OCI-LY1 (cell line): ENCODE measurements around the gene WDR53.
A peak's percentile ranks its signal among the peaks of the same experiment; 100 is the strongest.

Source experiments
- H2AFZ ChIP-seq: fragments of 200-600 bp; sonication (generic), shearing (Covaris generic); 2 replicates; pipeline ENCODE4 v1.6.0; 2014; ENCODE audit warnings: antibody characterized with exemption, mild to moderate bottlenecking, low read length
- H3F3A ChIP-seq: fragments of 200-600 bp; sonication (generic), shearing (Covaris generic); 2 replicates; pipeline ENCODE4 v1.6.0; 2014; ENCODE audit warnings: mild to moderate bottlenecking, antibody characterized with exemption, low read length, moderate library complexity; ENCODE audit not compliant: insufficient read depth
- H3K27ac ChIP-seq: fragments of 200-600 bp; sonication (generic); 2 replicates; pipeline ENCODE4 v1.5.1; 2014; ENCODE audit warnings: low read length, mixed run types, mild to moderate bottlenecking, low read depth; ENCODE audit not compliant: poor library complexity, severe bottlenecking
- H3K27me3 ChIP-seq: fragments of 200-600 bp; sonication (generic); 2 replicates; pipeline ENCODE4 v1.6.0; 2014; ENCODE audit warnings: antibody characterized with exemption, mild to moderate bottlenecking, low read length, moderate library complexity; ENCODE audit not compliant: insufficient read depth
- H3K36me3 ChIP-seq: fragments of 200-600 bp; sonication (generic); 2 replicates; pipeline ENCODE4 v1.6.1; 2014; ENCODE audit warnings: mild to moderate bottlenecking, antibody characterized with exemption, low read length, moderate library complexity, mixed read lengths; ENCODE audit not compliant: insufficient read depth
- H3K4me1 ChIP-seq: fragments of 200-600 bp; sonication (generic); 2 replicates; pipeline ENCODE4 v1.5.1; 2014; ENCODE audit warnings: mild to moderate bottlenecking, low read length, moderate library complexity; ENCODE audit not compliant: insufficient read depth, severe bottlenecking
- H3K4me2 ChIP-seq: fragments of 200-600 bp; sonication (generic), shearing (Covaris generic); 2 replicates; pipeline ENCODE4 v1.6.1; 2014; ENCODE audit warnings: low read length
- H3K4me3 ChIP-seq: fragments of 200-600 bp; sonication (generic); 2 replicates; pipeline ENCODE4 v1.5.1; 2014; ENCODE audit warnings: low read length, low read depth, mild to moderate bottlenecking, mixed read lengths; ENCODE audit not compliant: poor library complexity, severe bottlenecking
- H3K79me2 ChIP-seq: fragments of 200-600 bp; shearing (Covaris generic); 2 replicates; pipeline ENCODE4 v1.6.1; 2016; ENCODE audit warnings: mixed run types, low read length, mixed read lengths; ENCODE audit not compliant: insufficient read depth
- H3K9ac ChIP-seq: fragments of 200-600 bp; sonication (generic), shearing (Covaris generic); 2 replicates; pipeline ENCODE4 v1.6.1; 2014; ENCODE audit warnings: mild to moderate bottlenecking, low read length, mixed read lengths
- H3K9me2 ChIP-seq: fragments of 200-600 bp; sonication (generic), shearing (Covaris generic); 2 replicates; pipeline ENCODE4 v1.6.1; 2014; ENCODE audit warnings: low read depth, mild to moderate bottlenecking, low read length, mixed read lengths
- H3K9me3 ChIP-seq: fragments of 200-600 bp; shearing (Covaris generic); 2 replicates; pipeline ENCODE4 v1.6.1; 2014; ENCODE audit warnings: low read length, mixed read lengths
- H4K20me1 ChIP-seq: fragments of 200-600 bp; sonication (generic), shearing (Covaris generic); 2 replicates; pipeline ENCODE4 v1.6.0; 2016; ENCODE audit warnings: mild to moderate bottlenecking, low read length; ENCODE audit not compliant: insufficient read depth
- CTCF ChIP-seq: fragments of 200-600 bp; sonication (generic), shearing (Covaris generic); IDR thresholded peaks from 2 replicates; pipeline ENCODE4 v1.5.1; 2017; ENCODE audit warnings: mild to moderate bottlenecking, antibody characterized with exemption, low read length, moderate library complexity, mixed read lengths
- EZH2 ChIP-seq: fragments of 200-600 bp; sonication (generic), shearing (Covaris generic); IDR thresholded peaks from 2 replicates; pipeline ENCODE4 v1.8.0; 2017; ENCODE audit warnings: borderline replicate concordance, mixed run types, mild to moderate bottlenecking, antibody characterized with exemption, low read length, moderate library complexity, mixed read lengths

The WDR53 gene

GRCh38 chr3:196517919-196518318, 50.4 kb downstream of the WDR53 start:
- Histone ChIP-seq H4K20me1 (no peaks in the 10 kb centered on the region), H2AFZ (no peak overlapping the region), H3K9me3 (peaks cover 30% of the 10 kb centered on the region), H3K4me1 (peaks cover 9% of the 10 kb centered on the region), H3K27me3 (no peaks in the 10 kb centered on the region; the same call in 1 of the 2 replicates), H3K9me2 (no peaks in the 10 kb centered on the region), H3K4me2 (no peak overlapping the region; the same call in 1 of the 2 replicates), H3K79me2 (no peaks in the 10 kb centered on the region), H3K9ac (no peak overlapping the region), H3K27ac (peak overlapping the region; percentile 65), H3F3A (no peaks in the 10 kb centered on the region), H3K4me3 (no peak overlapping the region), H3K36me3 (no peaks in the 10 kb centered on the region)
- TF ChIP-seq EZH2 (no peak), CTCF (no peak)

- H3K9ac ChIP-seq = no peak overlapping the region
- H3K36me3 ChIP-seq = no peaks in the 10 kb centered on the region
- H3K27me3 ChIP-seq = no peaks in the 10 kb centered on the region; the same call in 1 of the 2 replicates
- TF ChIP-seq EZH2 = no peak
- no peak; the same call in 1 of the 2 replicates for TF ChIP-seq CTCF
- H3K4me2 ChIP-seq = no peak overlapping the region; the same call in 1 of the 2 replicates
- no peaks in the 10 kb centered on the region for H3K79me2 ChIP-seq
- H3K4me1 ChIP-seq = peaks cover 9% of the 10 kb centered on the region
- peaks cover 30% of the 10 kb centered on the region for H3K9me3 ChIP-seq
- no peaks in the 10 kb centered on the region for H3F3A ChIP-seq
- H3K27ac ChIP-seq = peak overlapping the region; percentile 65
- no peak overlapping the region for H3K4me3 ChIP-seq
- no peaks in the 10 kb centered on the region for H4K20me1 ChIP-seq
- no peaks in the 10 kb centered on the region for H3K9me2 ChIP-seq
- H2AFZ ChIP-seq = no peak overlapping the region
Measured at GRCh38 chr3:196517162-196517800, 51.1 kb downstream of the WDR53 start.

GRCh38 chr3:196514913-196515621, 53.3 kb downstream of the WDR53 start, which contains the start of gene SMCO1:
Gene SMCO1, minus strand, starts transcription at chr3:196515346. Its CDS starts 137 bp downstream, at chr3:196515209.
- Histone ChIP-seq H3K27me3 (no peaks in the 10 kb centered on the region; the same call in 1 of the 2 replicates), H3K9ac (no peak within 1 kb of the TSS)
- TF ChIP-seq EZH2 (no peak), CTCF (no peak)

More at GRCh38 chr3:196514913-196515621, 53.3 kb downstream of the WDR53 start, which contains the start of gene SMCO1:
- peaks cover 17% of the 10 kb centered on the region for H3K9me3 ChIP-seq
- H3F3A ChIP-seq = no peaks in the 10 kb centered on the region
- H3K9me2 ChIP-seq = no peaks in the 10 kb centered on the region
- no peak within 1 kb of the TSS for H3K27ac ChIP-seq
- no peak within 1 kb of the TSS for H2AFZ ChIP-seq
- no peaks in the 10 kb centered on the region for H4K20me1 ChIP-seq
- no peaks in the 10 kb centered on the region for H3K36me3 ChIP-seq
- H3K79me2 ChIP-seq = no peaks in the 10 kb centered on the region
- no peak within 1 kb of the TSS for H3K4me2 ChIP-seq
- no peak within 1 kb of the TSS for H3K4me3 ChIP-seq
- H3K4me1 ChIP-seq = peaks cover 9% of the 10 kb centered on the region
